Stimulated activated CD4-positive, alpha-beta T cell treated with anti-CD3 and anti-CD28 coated beads, Interleukin-4, amount 100 ng/mL, for 24 hours (primary cell): ENCODE results near the gene RETREG1.

Experiments
- DNase-seq: peaks from one replicate; pipeline ENCODE4 v3.0.0-alpha.2; 2020

RETREG1 gene

GRCh38 chr5:16580382-16580781 is 36.4 kb downstream of the RETREG1 start:
- DNase-seq = no peak

- DNase-seq = no peak
Observed at GRCh38 chr5:16579142-16579847, 37.5 kb downstream of the RETREG1 start.

- DNase-seq = no peak
Observed at GRCh38 chr5:16578474-16578883, 38.3 kb downstream of the RETREG1 start.

- peak; percentile 15 for DNase-seq
Observed at GRCh38 chr5:16577677-16578076, 39.1 kb downstream of the RETREG1 start.

- no peak for DNase-seq
Observed at GRCh38 chr5:16574789-16575721, 41.7 kb downstream of the RETREG1 start.

GRCh38 chr5:16573401-16573800 is 43.4 kb downstream of the RETREG1 start:
- DNase-seq = no peak

- no peak for DNase-seq
Observed at GRCh38 chr5:16572289-16573015, 44.3 kb downstream of the RETREG1 start.

- no peak for DNase-seq
Observed at GRCh38 chr5:16571016-16571415, 45.8 kb downstream of the RETREG1 start.

- no peak for DNase-seq
Observed at GRCh38 chr5:16570121-16570815, 46.5 kb downstream of the RETREG1 start.

GRCh38 chr5:16568875-16569580 is 47.8 kb downstream of the RETREG1 start:
- no peak for DNase-seq

GRCh38 chr5:16567365-16567764 is 49.4 kb downstream of the RETREG1 start:
- no peak for DNase-seq

GRCh38 chr5:16565118-16565517 is 51.7 kb downstream of the RETREG1 start:
- no peak for DNase-seq

GRCh38 chr5:16564248-16564867 is 52.4 kb downstream of the RETREG1 start:
- no peak for DNase-seq

GRCh38 chr5:16563686-16564085 is 53.1 kb downstream of the RETREG1 start:
- no peak for DNase-seq

GRCh38 chr5:16561660-16562059 is 55.1 kb downstream of the RETREG1 start:
- DNase-seq = no peak

GRCh38 chr5:16559702-16560101 is 57.1 kb downstream of the RETREG1 start:
- no peak for DNase-seq

GRCh38 chr5:16558984-16559629 is 57.7 kb downstream of the RETREG1 start:
- DNase-seq = no peak

GRCh38 chr5:16557477-16557876 is 59.3 kb downstream of the RETREG1 start:
- DNase-seq = no peak

- no peak for DNase-seq
Observed at GRCh38 chr5:16554110-16554509, 62.7 kb downstream of the RETREG1 start.

GRCh38 chr5:16552666-16553343 is 64.0 kb downstream of the RETREG1 start:
- DNase-seq = peak; percentile 57
